ENCODE measurements around the gene NT5M.
"Not testable (repeated sequence)": the region's sequence is repeated elsewhere in the genome, so short reads cannot be mapped to it uniquely, and the experiment has no call there.

- not testable (repeated sequence) for TF ChIP-seq FOXK1 (CRISPR knock-in tag; IDR thresholded peaks at IDR 0.05); NFYB (CRISPR knock-in tag; conservative IDR thresholded peaks at IDR 0.05; ENCODE audit: low read depth); CTCF (IDR thresholded peaks at IDR 0.05); CREM (CRISPR knock-in tag; IDR thresholded peaks at IDR 0.05); USF2 (CRISPR knock-in tag; IDR thresholded peaks at IDR 0.05); KAT7 (CRISPR knock-in tag; IDR thresholded peaks at IDR 0.05; ENCODE audit: borderline replicate concordance); GTF2I (CRISPR knock-in tag; conservative IDR thresholded peaks at IDR 0.05); ZBTB43 (CRISPR knock-in tag; IDR thresholded peaks at IDR 0.05)
Observed at GRCh38 chr17:17301659-17302058, 1.5 kb upstream of the NT5M start.
